GM03348 (cell line): ENCODE results near the gene DBN1.

Source experiments
- DNase-seq: peaks from one replicate; pipeline ENCODE4 v3.0.0; 2012; ENCODE audit warnings: low spot score

The DBN1 gene

DNA sequence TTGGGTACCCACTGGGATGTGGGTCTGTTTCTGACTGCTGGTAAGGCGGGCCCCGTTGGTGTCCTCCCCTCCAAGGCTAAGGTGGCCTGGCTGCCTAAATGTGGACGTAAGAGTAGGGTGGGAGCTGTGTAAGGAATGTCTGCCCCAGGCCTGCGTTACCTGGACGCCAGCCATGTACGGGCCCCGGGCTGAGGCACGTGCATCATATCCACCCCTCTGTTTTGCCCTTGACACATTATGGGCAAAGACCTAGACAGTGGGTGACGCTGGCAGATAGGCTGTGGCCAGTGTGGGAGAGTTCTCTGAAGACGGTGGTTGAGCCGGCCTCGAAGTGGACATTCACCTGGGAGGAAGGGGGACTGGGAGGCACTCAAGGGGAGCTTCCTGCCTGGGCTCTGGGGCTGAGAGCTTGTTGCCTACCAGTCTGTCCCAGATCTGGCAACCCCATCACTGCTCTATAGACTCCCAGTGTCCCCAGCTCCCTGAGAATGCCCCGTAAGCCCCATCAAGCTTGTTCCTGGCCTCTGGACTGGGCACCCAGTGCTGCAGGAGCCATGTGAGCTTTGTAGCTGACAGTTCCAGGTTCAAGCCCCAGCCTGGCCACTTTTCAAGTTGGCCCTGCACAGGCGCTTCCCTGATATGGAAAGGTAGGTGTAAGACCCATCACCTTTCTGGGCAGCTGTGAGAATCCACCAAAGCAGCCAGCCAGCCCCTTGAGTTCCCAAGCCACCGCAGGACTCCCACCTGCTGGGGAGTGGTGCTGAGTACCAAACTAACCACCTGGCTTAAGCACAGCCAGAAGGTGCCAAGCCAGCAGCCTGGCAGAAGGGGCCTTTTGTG lies 30.1 kb downstream of the DBN1 start:
- no peak for DNase-seq

DNA sequence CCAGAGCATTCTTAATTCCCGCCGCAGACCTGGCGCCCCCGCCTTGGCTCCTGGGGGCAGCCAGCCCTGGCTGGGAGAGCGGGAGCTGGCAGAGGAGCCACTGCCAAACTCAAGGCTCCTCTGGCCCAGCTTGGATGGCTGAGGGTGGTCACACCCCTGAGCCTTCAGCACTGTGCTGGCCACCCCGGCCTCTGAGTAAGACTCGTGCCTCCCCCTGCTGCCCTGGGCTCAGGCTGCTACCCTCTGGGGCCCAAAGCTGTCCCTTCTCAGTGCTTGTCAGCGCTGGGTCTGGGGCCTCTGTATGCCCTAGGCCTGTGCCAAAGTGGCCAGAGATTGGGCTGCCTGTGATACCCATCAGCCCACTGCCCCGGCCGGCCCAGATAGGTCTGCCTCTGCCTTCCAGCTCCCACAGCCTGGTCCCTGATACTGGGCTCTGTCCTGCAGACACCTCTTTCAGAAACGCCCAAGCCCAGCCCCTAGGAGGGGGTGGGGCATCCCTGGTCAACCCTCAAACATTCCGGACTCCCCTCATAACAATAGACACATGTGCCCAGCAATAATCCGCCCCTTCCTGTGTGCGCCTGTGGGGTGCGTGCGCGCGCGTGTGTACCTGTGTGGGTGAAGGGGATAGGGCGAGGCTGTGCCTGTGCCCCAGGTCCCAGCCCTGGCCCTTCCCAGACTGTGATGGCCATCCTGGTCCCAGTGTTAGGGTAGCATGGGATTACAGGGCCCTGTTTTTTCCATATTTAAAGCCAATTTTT lies 31.2 kb downstream of the DBN1 start:
- no peak for DNase-seq

GRCh38 chr5:177440990-177441780 lies 32.2 kb downstream of the DBN1 start:
- no peak for DNase-seq

DNA sequence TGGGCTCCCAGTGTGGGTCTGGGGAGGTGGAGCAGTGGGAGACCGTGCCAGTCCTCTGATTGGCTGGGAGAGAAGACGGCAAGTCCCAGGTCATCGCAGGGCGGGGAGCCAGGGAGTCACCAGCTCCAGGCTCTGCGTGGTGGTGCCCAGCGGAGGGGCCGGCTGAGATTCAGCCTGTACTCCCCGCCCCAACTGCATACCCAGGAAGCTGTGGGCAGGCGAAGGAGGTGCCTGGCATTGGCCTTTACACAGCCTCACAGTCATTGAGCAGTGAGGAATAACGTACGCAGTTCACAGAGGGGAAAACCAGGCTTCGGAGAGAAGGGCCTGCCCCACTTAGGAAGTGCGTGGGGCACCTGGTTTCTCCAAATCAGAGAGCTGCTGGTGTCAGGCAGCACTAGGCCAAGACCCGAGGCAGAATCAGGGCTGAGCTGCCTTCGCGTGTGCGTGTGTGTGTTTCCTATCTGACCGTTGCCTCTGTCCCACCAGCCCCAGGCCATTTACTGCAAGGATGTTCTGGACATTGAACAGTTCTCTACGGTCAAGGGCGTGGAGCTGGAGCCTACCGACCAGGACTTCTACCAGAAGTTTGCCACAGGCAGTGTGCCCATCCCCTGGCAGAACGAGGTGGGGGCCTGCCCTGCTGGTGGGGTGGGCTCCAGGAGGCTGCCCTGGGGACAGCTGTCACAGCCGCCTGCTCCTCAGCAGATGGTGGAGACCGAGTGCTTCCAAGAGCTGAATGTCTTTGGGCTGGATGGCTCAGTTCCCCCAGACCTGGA lies 33.0 kb downstream of the DBN1 start:
- DNase-seq, result no peak

GRCh38 chr5:177439518-177440053 lies 33.8 kb downstream of the DBN1 start:
- DNase-seq, result no peak

GRCh38 chr5:177438468-177438867 lies 35.0 kb downstream of the DBN1 start:
- no peak for DNase-seq

GRCh38 chr5:177437623-177438022 lies 35.8 kb downstream of the DBN1 start:
- no peak for DNase-seq

DNA sequence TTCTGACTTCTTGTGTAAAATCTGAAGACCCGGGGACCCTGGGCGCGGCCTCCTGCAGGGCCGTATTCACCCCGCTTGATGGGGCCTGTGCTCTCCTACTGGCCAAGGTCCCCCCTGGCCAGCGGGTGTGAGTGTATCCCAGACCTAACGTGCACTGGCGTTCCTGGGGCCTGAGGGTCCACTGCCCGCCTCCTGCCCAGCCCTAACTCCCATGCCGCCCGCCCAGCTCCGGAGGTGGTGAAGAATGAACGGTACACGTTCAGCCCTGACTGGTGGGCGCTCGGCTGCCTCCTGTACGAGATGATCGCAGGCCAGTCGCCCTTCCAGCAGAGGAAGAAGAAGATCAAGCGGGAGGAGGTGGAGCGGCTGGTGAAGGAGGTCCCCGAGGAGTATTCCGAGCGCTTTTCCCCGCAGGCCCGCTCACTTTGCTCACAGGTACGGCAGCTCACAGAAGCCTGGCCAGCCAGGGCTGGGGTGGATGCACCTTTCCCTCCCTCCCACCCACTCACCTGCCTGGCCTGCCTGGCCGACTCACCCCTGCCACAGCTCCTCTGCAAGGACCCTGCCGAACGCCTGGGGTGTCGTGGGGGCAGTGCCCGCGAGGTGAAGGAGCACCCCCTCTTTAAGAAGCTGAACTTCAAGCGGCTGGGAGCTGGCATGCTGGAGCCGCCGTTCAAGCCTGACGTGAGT lies 37.4 kb downstream of the DBN1 start:
- no peak for DNase-seq

GRCh38 chr5:177434942-177435738 lies 38.3 kb downstream of the DBN1 start:
- DNase-seq, result no peak

DNA sequence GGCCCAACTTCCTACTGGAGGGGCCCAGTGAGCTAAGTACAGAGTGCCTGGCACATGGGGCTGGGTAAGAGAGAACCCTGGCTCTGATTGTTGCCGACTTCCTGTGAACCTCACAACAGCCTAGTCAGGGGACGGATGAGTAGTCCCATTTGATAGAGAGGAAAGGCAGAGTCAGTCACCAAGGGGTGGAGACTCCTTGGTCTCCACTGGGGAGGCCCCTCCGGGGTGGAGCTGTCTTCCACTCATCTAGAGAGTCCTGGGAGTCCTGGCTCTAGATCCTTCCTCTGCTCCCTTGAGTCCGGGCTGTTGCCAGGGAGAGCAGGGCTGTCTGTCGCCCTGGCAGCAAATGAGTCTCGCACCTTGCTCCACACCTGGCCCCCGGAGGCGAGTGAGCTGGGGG lies 39.0 kb downstream of the DBN1 start:
- DNase-seq, result no peak

DNA sequence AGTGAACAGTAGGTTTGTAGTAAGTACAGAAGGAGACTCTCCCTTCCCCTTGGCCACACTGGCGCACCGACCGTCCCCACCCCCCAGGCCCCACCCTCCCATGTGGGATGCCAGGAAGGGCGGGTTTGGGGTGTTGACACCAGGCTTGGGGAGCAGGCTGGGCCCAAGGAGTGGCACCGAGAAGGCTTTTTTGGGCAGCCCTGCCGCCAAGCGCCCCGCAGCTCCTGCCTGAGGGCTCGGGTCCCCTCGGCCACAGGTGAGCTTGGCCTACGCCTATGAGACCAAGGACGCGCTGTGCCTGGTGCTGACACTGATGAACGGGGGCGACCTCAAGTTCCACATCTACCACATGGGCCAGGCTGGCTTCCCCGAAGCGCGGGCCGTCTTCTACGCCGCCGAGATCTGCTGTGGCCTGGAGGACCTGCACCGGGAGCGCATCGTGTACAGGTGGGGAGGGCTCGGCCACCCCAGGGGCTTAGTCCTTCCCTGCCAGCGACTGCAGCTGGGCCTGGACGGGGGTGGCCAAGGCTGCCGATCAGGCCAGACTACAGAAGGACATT lies 39.7 kb downstream of the DBN1 start:
- DNase-seq, result no peak

DNA sequence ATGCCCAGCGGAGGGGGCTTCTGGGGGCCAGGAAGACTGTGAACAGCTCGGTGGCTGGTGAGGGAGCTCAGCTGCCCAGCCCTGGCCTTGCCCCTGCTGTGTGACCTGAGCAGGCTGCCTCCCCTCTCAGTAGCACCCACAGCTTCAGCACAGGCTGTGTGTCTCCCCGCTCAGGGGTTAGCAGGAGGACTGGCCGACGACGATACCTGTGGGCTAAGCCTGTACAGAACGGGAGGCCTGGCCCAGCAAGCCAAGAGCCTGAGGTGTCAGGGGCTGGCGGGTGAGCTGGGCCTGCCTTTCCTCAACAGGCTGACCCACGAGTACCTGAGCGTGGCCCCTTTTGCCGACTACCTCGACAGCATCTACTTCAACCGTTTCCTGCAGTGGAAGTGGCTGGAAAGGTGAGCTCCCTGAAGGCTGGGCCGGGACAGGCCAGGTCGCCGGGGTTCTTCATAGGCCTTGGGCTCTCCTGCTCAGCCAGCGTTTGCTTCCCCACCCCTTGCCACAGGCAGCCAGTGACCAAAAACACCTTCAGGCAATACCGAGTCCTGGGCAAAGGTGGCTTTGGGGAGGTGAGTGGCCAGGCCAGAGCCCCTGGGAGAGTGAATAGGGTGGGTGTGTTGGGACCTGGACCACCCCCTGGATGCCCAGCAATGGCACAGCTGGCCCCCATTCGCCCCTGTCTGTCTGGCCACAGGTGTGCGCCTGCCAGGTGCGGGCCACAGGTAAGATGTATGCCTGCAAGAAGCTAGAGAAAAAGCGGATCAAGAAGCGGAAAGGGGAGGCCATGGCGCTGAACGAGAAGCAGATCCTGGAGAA lies 40.4 kb downstream of the DBN1 start:
- DNase-seq, result no peak

DNA sequence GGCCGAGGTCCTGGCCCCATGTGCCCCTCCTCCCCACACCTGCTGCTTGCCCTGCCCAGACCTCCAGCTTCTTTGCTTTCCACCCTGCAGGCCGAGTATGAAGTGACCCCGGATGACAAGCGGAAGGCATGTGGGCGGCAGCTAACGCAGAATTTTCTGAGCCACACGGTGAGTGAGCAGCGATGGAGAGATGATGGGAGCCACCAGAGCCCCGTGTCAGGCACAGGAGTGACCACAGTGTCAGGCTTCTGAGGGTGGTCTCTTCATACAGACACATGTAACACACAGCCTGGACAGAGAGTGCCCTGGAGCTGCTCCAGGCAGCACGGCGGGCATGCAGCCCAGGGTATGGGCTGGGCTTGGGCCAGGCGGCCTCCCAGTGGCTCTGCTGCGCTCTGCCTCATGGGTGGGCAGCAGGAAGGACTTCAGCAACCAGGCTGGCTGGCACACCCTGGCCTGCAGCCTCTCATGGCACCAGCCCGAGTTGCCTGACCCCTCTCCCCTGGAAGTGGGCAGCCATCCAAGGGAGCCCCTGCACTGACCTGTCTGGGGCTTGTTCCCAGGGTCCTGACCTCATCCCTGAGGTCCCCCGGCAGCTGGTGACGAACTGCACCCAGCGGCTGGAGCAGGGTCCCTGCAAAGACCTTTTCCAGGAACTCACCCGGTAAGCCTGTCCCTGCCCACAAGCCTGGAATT lies 41.1 kb downstream of the DBN1 start:
- DNase-seq, result no peak

DNA sequence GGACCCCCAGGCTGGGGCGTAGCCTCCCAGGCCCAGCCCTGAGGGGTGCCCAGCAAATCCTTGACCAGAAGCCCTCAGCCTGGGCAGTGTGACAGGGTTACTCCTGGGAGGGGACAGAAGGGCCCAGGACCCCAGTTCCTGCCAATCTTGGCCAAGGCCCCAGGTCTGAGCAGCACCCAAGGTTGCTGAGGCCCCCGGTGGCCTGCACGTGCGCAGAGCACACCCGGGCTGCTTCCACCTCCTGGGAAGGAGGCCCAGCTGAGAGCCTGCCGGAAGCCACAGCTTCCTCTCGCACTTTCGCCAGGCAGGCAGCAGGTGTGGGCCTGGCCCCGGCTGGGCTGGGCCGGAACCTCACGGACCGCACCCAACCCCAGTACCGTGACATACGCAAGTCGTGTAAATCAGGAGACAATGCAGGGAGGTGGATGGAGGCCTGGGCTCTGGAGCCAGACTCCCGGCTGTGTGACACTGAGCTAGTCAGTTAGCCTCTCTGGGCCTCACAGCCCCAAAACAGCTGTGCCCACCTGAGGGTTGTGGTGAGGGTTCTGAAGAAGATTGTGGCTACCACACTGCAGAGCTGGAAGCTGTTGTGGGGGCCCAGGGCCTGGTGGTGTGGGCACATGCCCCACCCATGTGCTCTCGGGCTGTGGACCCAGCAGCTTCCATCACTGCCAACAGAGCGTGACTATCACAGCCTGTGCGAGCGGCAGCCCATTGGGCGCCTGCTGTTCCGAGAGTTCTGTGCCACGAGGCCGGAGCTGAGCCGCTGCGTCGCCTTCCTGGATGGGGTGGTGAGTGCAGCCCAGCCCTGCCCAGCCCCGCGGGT lies 41.9 kb downstream of the DBN1 start:
- no peak for DNase-seq

- no peak for DNase-seq
Observed at GRCh38 chr5:177430972-177431316, 42.5 kb downstream of the DBN1 start.

DNA sequence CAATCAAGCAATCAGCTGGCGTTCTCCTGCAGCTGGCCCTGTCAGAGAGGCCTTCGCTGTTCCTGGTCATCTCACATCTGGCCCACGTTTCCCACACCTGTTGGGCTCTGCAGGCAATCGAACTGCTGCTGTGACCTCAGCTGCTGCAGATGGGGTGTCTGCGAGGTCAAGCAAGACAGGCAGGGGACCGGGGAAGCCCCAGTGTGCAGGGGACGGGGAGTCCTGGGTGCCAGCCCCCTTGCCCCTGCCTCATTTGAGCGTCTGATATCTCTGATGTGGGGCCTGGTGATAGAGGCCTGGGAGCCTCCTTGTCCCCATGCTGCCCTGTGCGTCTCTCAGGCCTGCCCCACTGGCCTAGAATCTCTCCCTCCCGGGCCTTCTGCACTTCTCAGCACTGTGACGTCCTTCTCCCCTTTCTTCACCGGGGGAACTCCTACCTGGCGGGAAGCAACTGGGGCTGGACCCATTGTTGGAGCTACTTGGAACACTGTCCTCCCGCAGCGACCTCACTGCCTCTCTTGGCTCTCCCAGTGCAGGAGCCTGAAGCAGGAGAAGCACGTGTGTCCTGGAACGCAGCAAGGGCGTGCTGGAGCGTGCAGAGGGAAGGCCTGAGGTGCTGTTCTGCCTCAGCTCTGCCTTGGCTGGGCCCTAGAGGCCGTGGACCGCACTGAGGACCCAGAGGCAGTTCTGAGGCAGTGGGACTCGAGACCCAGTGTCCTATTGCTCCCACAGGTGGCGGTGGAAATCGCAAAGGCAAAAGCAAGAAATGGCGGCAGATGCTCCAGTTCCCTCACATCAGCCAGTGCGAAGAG lies 43.1 kb downstream of the DBN1 start:
- DNase-seq, result no peak
